HL-60 (cell line): Measurements from ENCODE around the gene SNX5.

ENCODE experiments used
- DNase-seq, 2 experiments: peaks; one replicate each; pipeline ENCODE4 v3.0.0-alpha.2; 2010 to 2020; ENCODE audit warnings: low read depth in 1 of 2, low spot score in 1 of 2
- H3K27ac ChIP-seq: fragments of 250-450 bp; sonication (Bioruptor Pico); replicated peaks from 2 replicates; pipeline ENCODE4 v1.5.1; 2020; ENCODE audit warnings: mild to moderate bottlenecking, moderate library complexity
- H3K27me3 ChIP-seq: fragments of 250-450 bp; sonication (Bioruptor Pico); 2 replicates; pipeline ENCODE4 v1.5.1; 2021; ENCODE audit warnings: mild to moderate bottlenecking, moderate library complexity; ENCODE audit not compliant: insufficient read depth, poor library complexity, severe bottlenecking
- H3K4me3 ChIP-seq: replicated peaks from 2 replicates; pipeline ENCODE4 v1.5.1; 2011; ENCODE audit warnings: mild to moderate bottlenecking, control low read depth, low read length; ENCODE audit not compliant: insufficient read depth
- CTCF ChIP-seq: IDR thresholded peaks from one replicate; pipeline ENCODE4 v1.5.1; 2011; ENCODE audit warnings: low read length, control low read depth, inconsistent platforms; ENCODE audit not compliant: insufficient read depth
- GABPA ChIP-seq: IDR thresholded peaks from 2 replicates; pipeline ENCODE4 v1.6.1; 2012; ENCODE audit warnings: low read depth
- POLR2AphosphoS5 ChIP-seq: IDR thresholded peaks from 2 replicates; pipeline ENCODE4 v1.6.1; 2012; ENCODE audit warnings: low read depth
- REST ChIP-seq: IDR thresholded peaks from 2 replicates; pipeline ENCODE4 v1.6.1; 2012; ENCODE audit warnings: low read depth; ENCODE audit not compliant: insufficient replicate concordance
- SPI1 ChIP-seq: IDR thresholded peaks from 2 replicates; pipeline ENCODE4 v1.6.1; 2012; ENCODE audit warnings: low read depth, mild to moderate bottlenecking, borderline replicate concordance

Gene SNX5

DNA sequence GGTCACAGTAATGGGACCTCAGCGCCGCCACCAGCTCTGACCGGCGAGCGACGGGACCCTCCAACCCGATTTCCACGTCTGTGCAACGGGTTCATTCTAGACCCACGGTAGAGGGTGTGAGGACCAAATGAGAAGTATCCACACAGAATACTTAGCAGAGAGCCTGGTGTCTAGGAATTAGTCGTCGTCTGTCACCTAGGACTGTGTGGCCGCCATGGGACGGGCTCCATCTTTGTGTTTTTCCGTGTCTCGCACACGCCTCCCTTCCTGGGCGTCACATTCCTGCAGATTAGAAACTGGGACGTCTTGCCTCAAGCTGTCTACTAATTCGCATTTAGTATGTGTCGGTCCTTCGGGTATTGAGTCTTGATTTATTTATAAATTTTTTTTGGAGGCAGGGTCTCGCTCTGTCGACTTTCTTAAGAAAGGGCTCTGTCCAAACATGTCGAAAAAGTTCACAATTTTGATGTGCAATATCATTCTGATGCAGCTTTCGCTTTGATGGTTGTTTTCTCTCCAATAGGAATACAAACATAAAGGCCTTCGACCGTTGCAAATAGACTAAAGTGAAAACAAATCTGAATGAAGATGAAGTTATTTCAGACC, 787 bp upstream of the SNX5 start:
- peak in 1 of 2 experiments; percentile 38 for DNase-seq
- peak overlapping the region; percentile 57 for H3K4me3 ChIP-seq
- peak overlapping the region; percentile 99 for H3K27ac ChIP-seq
- no peaks in the 10 kb centered on the region for H3K27me3 ChIP-seq
- TF ChIP-seq GABPA: no peak
- peak; percentile 67 for TF ChIP-seq REST

DNA sequence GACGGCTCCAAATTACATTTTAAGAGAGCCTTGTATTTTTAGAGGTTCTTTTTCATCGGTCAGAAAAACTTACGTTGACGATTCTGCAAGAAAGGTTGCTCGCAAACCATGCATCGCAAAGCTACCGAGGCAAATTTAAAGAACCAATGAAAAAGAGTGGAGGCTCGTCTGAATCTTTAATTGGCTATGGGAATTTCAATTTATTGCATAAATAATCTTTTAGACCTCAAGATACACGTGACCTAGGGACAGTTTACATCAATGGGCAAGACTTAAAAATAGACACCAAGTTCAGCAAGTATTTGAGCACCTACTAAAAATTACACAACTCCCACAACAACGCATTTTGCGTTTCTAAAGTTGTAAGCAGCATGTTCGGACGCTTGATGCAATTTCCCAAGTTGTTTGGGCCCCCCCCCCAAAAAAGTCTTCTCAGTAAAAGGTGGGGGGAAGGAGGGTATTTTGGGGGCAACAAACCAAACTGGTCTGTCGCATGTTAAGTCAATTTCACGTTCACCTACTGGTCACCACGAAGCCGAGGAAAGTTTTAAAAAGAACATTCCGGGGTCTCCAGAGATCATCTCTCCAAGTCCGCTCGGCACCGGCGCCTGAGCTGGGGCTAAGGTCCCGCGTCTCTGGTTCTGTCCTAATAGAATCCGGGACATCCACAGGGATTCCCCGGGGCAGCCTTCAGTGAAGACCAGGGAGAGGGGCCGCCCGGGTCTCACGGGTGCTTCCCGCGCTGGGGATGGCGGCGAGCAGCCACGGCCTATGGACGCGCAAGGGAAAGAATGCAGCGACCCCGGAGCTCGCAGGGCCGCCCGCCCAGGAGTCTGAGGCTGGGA, 851 bp downstream of the SNX5 start:
- peak overlapping the region; percentile 57 for H3K4me3 ChIP-seq
- peak overlapping the region; percentile 99 for H3K27ac ChIP-seq
- no peaks in the 10 kb centered on the region for H3K27me3 ChIP-seq
- TF ChIP-seq POLR2AphosphoS5: no peak
- no peak for TF ChIP-seq CTCF
- TF ChIP-seq SPI1: no peak
- TF ChIP-seq GABPA: no peak
- no peak for TF ChIP-seq REST
- DNase-seq: peak; percentile 3 to 67

DNA sequence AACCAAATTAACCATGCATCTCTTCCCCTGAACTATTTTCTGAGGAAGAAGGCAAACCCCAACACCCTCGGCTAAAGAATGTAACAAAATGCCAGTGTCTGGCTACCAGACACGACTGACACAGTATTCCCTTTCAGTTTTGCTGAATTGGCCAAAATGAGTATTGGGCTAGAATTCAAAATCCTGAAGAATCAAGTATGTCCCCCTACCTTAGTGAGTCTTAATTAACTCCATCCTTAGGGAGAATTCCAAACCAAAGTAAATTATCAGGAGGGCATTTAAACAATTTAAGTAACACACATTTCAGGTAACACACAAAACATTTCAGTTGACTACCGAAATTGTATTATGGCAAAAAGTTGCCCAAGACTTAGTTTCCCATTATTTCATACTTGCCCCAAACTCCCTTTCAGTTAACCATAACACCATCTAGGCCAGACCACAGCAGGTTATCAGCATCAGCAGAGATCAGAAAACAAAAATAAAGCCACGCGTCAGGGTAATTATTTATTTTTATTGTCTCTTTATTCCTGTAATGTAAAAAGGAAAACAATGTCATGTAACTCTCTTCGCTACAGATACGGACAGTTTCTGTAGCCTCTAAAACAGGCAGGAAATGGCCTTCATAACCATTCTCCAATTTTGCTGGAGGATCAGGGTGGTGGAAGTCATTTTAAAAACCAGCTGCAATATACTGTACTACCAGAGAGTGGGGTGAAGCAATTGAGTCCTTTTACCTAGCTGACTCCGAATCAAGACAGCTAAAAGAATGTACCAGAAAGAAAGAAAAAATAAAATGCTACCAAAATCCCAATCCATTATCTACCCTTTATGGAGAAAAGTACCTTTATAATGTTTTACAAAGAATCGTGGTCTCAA, 1.9 kb downstream of the SNX5 start:
- H3K4me3 ChIP-seq: peak overlapping the region; percentile 57
- TF ChIP-seq REST (no peak), POLR2AphosphoS5 (no peak), CTCF (no peak), GABPA (no peak), SPI1 (no peak)
- no peaks in the 10 kb centered on the region for H3K27me3 ChIP-seq
- peak overlapping the region; percentile 99 for H3K27ac ChIP-seq
- DNase-seq: peak in 1 of 2 experiments; percentile 41
